Stimulated activated CD8-positive, alpha-beta memory T cell treated with anti-CD3 and anti-CD28 coated beads, Interleukin-12 subunit alpha, Interleukin-12 subunit beta, amount 100 ng/mL, for 24 hours (primary cell): Measurements from ENCODE around the gene PCK2.
A peak's percentile ranks its signal among the peaks of the same experiment; 100 is the strongest.

ENCODE experiments used
- DNase-seq: peaks from one replicate; pipeline ENCODE4 v3.0.0-alpha.2; 2020; ENCODE audit errors: extremely low read depth

PCK2 gene

GRCh38 chr14:24136684-24137528, 42.8 kb downstream of the PCK2 start:
- DNase-seq, result no peak

- no peak for DNase-seq
These were observed 43.7 kb downstream of the PCK2 start for GRCh38 chr14:24137529-24138395.

- no peak for DNase-seq
These were observed 44.5 kb downstream of the PCK2 start for GRCh38 chr14:24138396-24139271.

- no peak for DNase-seq
These were observed 45.3 kb downstream of the PCK2 start for GRCh38 chr14:24139272-24139934.

GRCh38 chr14:24141097-24141880, 47.2 kb downstream of the PCK2 start, which contains the start of gene EMC9:
Gene EMC9 (minus strand): TSS chr14:24141591. CDS start chr14:24141304, 287 bp downstream.
- peak; percentile 98 for DNase-seq

GRCh38 chr14:24143511-24143910, 49.4 kb downstream of the PCK2 start:
- no peak for DNase-seq

DNA sequence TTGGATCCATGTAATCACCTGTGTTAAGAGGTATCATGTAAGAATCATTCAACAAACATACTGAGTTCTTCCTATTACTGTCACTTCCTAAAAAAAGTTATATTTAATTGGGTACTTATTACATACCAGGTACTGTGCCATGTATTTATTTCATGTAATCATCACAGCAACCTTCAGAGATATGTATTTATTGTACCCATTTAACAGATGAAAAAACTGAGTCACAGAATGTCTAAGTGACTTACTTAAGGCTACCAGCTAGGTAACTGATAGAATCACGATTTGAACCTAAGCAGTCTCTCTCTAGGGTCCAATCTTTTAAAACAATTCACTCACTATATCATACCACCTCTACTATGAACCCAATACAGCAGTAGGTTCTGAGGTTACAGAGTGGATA, 50.3 kb downstream of the PCK2 start:
- DNase-seq, result no peak

GRCh38 chr14:24145219-24145618, 51.1 kb downstream of the PCK2 start:
- DNase-seq, result no peak

DNA sequence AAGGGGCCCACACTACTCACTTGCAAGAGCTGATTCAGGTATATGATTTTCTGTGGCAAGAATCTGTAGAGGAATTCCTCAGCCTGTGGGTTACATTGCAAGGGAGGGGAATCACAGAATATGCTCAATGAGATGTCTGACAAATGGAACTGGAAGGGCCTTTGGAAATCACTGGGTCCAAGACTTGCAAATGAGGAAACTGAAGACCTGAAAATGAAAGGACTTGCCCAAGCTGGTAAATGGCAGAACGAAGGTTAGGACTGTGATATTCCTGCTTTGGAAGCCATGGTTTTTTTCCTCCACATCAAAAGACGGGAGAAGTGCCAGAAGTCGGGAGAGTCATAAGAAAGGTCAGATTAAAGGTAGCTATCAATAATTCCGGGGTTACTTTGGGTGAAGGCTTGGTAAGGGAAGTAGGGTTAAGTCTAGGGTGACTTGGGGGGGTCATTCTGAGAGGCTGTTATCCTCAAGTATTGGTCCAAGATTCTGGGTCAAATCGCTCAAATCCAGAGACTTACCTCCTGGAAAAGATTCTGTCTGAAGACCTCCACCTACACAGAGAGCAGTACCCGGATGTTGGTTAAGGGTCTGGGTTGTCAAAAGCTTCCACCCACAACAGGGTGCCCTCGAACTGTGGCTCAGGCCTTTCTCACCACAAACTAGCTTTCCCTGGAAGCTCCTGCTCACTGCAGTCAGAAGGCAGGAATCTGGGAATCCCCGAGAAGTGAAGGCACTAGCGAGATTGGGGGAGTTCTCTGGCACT, 51.8 kb downstream of the PCK2 start:
- DNase-seq, result no peak

- DNase-seq, result peak; percentile 82
These were observed 52.4 kb downstream of the PCK2 start, which contains the start of gene PSME2 for GRCh38 chr14:24146453-24146977. Gene PSME2 (minus strand): TSS chr14:24146610. CDS start chr14:24146581, 29 bp downstream.

GRCh38 chr14:24146978-24147760, 53.1 kb downstream of the PCK2 start, which contains the start of gene RNF31:
Gene RNF31 (plus strand): TSS chr14:24147498. CDS start chr14:24147699, 201 bp downstream.
- peak; percentile 98 for DNase-seq

DNA sequence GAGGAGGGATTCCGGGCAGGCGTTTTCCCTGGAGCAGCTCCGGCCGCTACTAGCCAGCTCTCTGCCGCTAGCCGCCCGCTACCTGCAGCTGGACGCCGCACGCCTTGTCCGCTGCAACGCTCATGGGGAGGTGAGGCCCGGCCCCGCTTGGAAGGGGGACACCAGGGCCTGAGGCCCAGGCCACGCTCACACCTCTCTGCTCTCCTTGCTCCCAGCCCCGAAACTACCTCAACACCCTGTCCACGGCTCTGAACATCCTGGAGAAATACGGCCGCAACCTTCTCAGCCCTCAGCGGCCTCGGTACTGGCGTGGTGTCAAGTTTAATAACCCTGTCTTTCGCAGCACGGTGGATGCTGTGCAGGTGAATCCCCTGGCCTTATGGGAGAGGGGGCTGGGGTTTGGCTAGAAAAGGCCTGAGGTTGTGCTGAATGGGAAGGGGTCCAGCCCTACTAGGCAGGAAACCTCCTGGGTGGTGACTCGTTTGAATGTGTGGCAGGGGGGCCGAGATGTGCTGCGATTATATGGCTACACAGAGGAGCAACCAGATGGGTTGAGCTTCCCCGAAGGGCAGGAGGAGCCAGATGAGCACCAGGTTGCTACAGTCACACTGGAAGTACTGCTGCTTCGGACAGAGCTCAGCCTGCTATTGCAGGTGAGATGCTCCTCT, 53.8 kb downstream of the PCK2 start:
- DNase-seq, result no peak

- no peak for DNase-seq
These were observed 55.3 kb downstream of the PCK2 start for GRCh38 chr14:24149302-24149969.

- no peak for DNase-seq
These were observed 56.0 kb downstream of the PCK2 start for GRCh38 chr14:24150061-24150460.

GRCh38 chr14:24150567-24150966, 56.5 kb downstream of the PCK2 start:
- DNase-seq, result no peak

DNA sequence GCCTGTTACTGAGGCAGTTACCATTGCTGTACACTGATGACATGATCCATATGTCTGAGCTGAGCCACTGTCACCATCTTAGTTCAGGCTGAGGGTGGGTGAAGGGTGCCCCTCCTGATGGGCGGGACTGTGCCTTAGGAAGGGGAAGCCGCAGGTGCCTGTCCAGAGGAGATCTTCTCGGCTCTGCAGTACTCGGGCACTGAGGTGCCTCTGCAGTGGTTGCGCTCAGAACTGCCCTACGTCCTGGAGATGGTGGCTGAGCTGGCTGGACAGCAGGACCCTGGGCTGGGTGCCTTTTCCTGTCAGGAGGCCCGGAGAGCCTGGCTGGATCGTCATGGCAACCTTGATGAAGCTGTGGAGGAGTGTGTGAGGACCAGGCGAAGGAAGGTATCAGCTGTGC, 56.9 kb downstream of the PCK2 start:
- no peak for DNase-seq

- no peak for DNase-seq
These were observed 57.4 kb downstream of the PCK2 start for GRCh38 chr14:24151404-24152080.
